ENCODE data around the gene ACP4.
"Not testable (repeated sequence)": the region's sequence is repeated elsewhere in the genome, so short reads cannot be mapped to it uniquely, and the experiment has no call there.

The ACP4 gene

GRCh38 chr19:50801107-50801506, 10.9 kb downstream of the ACP4 start:
- TF ChIP-seq CTCF (IDR thresholded peaks at IDR 0.05) = no peak
- TF ChIP-seq ZFX (IDR thresholded peaks at IDR 0.05; ENCODE audit: borderline replicate concordance) = no peak
- peak overlapping the region; percentile 98 for H3K27ac ChIP-seq

GRCh38 chr19:50803633-50804419, 13.6 kb downstream of the ACP4 start:
- peak overlapping the region; percentile 98 for H3K27ac ChIP-seq
- TF ChIP-seq CTCF (IDR thresholded peaks at IDR 0.05) (no peak), ZFX (IDR thresholded peaks at IDR 0.05; ENCODE audit: borderline replicate concordance) (no peak)

- TF ChIP-seq CTCF (IDR thresholded peaks at IDR 0.05) (no peak), ZFX (IDR thresholded peaks at IDR 0.05; ENCODE audit: borderline replicate concordance) (no peak)
- peak overlapping the region; percentile 98 for H3K27ac ChIP-seq
Measured at GRCh38 chr19:50804420-50805272, 14.4 kb downstream of the ACP4 start.

- TF ChIP-seq CTCF (IDR thresholded peaks at IDR 0.05) (no peak), ZFX (IDR thresholded peaks at IDR 0.05; ENCODE audit: borderline replicate concordance) (no peak)
- H3K27ac ChIP-seq = no peak overlapping the region
Measured at GRCh38 chr19:50808856-50809255, 18.6 kb downstream of the ACP4 start.

DNA sequence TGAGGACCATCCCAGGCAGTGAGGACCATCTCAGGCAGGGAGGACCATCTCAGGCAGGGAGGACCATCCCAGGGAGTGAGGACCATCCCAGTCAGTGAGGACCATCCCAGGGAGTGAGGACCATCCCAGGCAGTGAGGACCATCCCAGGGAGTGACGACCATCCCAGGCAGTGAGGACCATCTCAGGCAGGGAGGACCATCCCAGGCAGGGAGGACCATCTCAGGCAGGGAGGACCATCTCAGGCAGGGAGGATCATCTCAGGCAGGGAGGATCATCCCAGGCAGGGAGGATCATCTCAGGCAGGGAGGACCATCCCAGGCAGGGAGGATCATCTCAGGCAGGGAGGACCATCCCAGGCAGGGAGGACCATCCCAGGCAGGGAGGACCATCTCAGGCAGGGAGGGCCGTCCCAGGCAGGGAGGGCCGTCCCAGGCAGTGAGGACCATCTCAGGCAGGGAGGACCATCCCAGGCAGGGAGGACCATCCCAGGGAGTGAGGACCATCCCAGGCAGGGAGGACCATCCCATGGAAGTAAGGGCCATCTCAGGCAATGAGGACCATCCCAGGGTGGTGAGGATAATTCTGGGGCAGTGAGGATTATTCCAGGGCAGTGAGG, 21.5 kb downstream of the ACP4 start:
- not testable (repeated sequence) for H3K27ac ChIP-seq

GRCh38 chr19:50812474-50812873, 22.3 kb downstream of the ACP4 start:
- H3K27ac ChIP-seq = no peak overlapping the region
- TF ChIP-seq CTCF (IDR thresholded peaks at IDR 0.05) = no peak

DNA sequence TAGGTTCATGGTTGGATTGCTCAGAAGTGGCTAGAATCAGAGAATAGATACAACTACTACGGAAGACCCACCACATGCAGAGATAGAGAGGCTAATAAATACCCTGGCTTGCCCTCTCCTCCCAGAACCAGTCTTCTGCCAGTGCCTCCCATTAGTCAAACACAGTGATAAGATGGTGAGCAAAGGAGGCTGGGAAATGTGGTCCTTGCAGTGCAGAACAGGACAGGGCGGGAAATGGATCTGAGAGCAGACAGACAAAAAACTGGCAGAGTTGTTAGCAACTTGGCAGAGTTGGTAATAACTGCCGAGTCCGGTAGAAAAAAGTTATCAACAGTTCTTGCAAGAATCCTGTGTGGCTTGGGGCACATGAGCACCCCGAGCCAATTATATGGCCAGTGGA, 24.7 kb downstream of the ACP4 start:
- no peak for TF ChIP-seq ZFX (IDR thresholded peaks at IDR 0.05; ENCODE audit: borderline replicate concordance)
- H3K27ac ChIP-seq = peak overlapping the region; percentile 93

DNA sequence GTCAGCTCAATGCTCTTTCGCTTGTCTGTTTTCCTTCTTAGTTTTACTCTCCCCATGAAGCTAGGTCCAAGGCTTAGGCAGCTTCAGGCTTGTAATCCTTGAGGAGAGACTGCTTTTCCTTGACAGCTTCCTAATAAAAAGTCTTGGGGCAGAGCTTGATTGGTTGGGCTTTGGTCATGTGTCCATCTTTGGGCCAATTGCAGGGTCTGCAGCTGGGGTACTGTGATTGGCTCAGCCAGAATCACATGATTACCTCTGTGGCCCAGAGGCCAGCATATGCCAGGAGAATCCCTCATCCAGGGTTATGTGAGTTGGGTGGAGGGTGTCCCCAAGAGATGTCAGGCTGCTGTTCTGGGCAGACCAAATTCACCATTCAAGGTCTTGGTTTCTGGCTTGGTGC, 25.2 kb downstream of the ACP4 start:
- peak overlapping the region; percentile 93 for H3K27ac ChIP-seq
- TF ChIP-seq ZFX (IDR thresholded peaks at IDR 0.05; ENCODE audit: borderline replicate concordance) = no peak
- no peak for TF ChIP-seq CTCF (IDR thresholded peaks at IDR 0.05)

Measured in 22Rv1 (cell line).